H9 (cell line): Measurements from ENCODE around the gene ARL2BP. TPM values are rescaled to one million over a fixed set of nuclear protein-coding genes. Genes with fewer than 3 reads are reported as not detected.

Source experiments
- DNase-seq: peaks from one replicate; pipeline ENCODE4 v3.0.0-alpha.2; 2017
- H2AFZ ChIP-seq: one replicate; pipeline ENCODE4 v1.6.1; 2013; ENCODE audit warnings: mild to moderate bottlenecking, low read length, control low read depth, moderate library complexity
- H2AK5ac ChIP-seq: 2 replicates; pipeline ENCODE4 v1.6.1; 2013; ENCODE audit warnings: low read length, control low read depth, mixed read lengths; ENCODE audit not compliant: insufficient read length
- H2BK120ac ChIP-seq: one replicate; pipeline ENCODE4 v1.6.1; 2013; ENCODE audit warnings: low read depth, mild to moderate bottlenecking, low read length, control low read depth, inconsistent platforms; ENCODE audit not compliant: poor library complexity, severe bottlenecking
- H2BK12ac ChIP-seq: 2 replicates; pipeline ENCODE4 v1.6.1; 2013; ENCODE audit warnings: low read length, control low read depth, mixed read lengths, low read depth; ENCODE audit not compliant: insufficient read length
- H2BK15ac ChIP-seq: 2 replicates; pipeline ENCODE4 v1.6.1; 2013; ENCODE audit warnings: low read depth, low read length, control low read depth
- H2BK20ac ChIP-seq: one replicate; pipeline ENCODE4 v1.6.1; 2013; ENCODE audit warnings: low read depth, mild to moderate bottlenecking, low read length, control low read depth, inconsistent platforms; ENCODE audit not compliant: poor library complexity, severe bottlenecking
- H2BK5ac ChIP-seq: 2 replicates; pipeline ENCODE4 v1.6.1; 2013; ENCODE audit warnings: low read length, control low read depth, mixed read lengths; ENCODE audit not compliant: insufficient read length
- H3K14ac ChIP-seq: 2 replicates; pipeline ENCODE4 v1.6.1; 2013; ENCODE audit warnings: low read length, control low read depth; ENCODE audit not compliant: insufficient read depth
- H3K18ac ChIP-seq: 2 replicates; pipeline ENCODE4 v1.6.1; 2013; ENCODE audit warnings: low read depth, mild to moderate bottlenecking, mixed read lengths, low read length, control low read depth; ENCODE audit not compliant: insufficient read length
- H3K23ac ChIP-seq: 2 replicates; pipeline ENCODE4 v1.6.1; 2013; ENCODE audit warnings: low read length, control low read depth, mixed read lengths, low read depth; ENCODE audit not compliant: insufficient read length
- H3K23me2 ChIP-seq: 2 replicates; pipeline ENCODE4 v1.6.1; 2013; ENCODE audit warnings: low read depth, mild to moderate bottlenecking, mixed read lengths, low read length, control low read depth; ENCODE audit not compliant: insufficient read length, poor library complexity, severe bottlenecking
- H3K27ac ChIP-seq: 2 replicates; pipeline ENCODE4 v1.5.1; 2013; ENCODE audit warnings: low read length, control low read depth, mixed read lengths, low read depth; ENCODE audit not compliant: insufficient read length
- H3K27me3 ChIP-seq: 2 replicates; pipeline ENCODE4 v1.6.1; 2013; ENCODE audit warnings: low read length, control low read depth, inconsistent platforms; ENCODE audit not compliant: insufficient read depth
- H3K4ac ChIP-seq: 2 replicates; pipeline ENCODE4 v1.6.1; 2013; ENCODE audit warnings: low read depth, mild to moderate bottlenecking, control low read depth, inconsistent platforms, low read length, moderate library complexity
- H3K4me1 ChIP-seq: 2 replicates; pipeline ENCODE4 v1.6.1; 2013; ENCODE audit warnings: low read length, control low read depth, inconsistent platforms; ENCODE audit not compliant: insufficient read depth
- H3K4me2 ChIP-seq: 2 replicates; pipeline ENCODE4 v1.6.1; 2013; ENCODE audit warnings: low read length, control low read depth, mixed read lengths; ENCODE audit not compliant: insufficient read length, insufficient read depth
- H3K56ac ChIP-seq: 2 replicates; pipeline ENCODE4 v1.6.1; 2013; ENCODE audit warnings: low read depth, mild to moderate bottlenecking, mixed read lengths, low read length, control low read depth; ENCODE audit not compliant: insufficient read length
- H3K79me1 ChIP-seq: 2 replicates; pipeline ENCODE4 v1.6.1; 2013; ENCODE audit warnings: low read depth, mild to moderate bottlenecking, moderate library complexity, low read length, control low read depth, inconsistent platforms; ENCODE audit not compliant: insufficient read depth, poor library complexity, severe bottlenecking
- H3K79me2 ChIP-seq: 2 replicates; pipeline ENCODE4 v1.6.1; 2013; ENCODE audit warnings: low read length, control low read depth, inconsistent platforms; ENCODE audit not compliant: insufficient read depth
- H3K9ac ChIP-seq: 2 replicates; pipeline ENCODE4 v1.6.1; 2013; ENCODE audit warnings: low read length, control low read depth, mixed read lengths; ENCODE audit not compliant: insufficient read length; ENCODE audit errors: extremely low read depth
- H3K9me3 ChIP-seq: one replicate; pipeline ENCODE4 v1.6.1; 2013; ENCODE audit warnings: low read depth, low read length, inconsistent platforms; ENCODE audit not compliant: control insufficient read depth
- H3T11ph ChIP-seq: one replicate; pipeline ENCODE4 v1.6.1; 2013; ENCODE audit warnings: mild to moderate bottlenecking, low read length, control low read depth, inconsistent platforms
- H4K20me1 ChIP-seq: one replicate; pipeline ENCODE4 v1.6.1; 2013; ENCODE audit not compliant: control insufficient read depth, insufficient read length, insufficient read depth
- H4K5ac ChIP-seq: 2 replicates; pipeline ENCODE4 v1.6.1; 2013; ENCODE audit warnings: low read depth, mild to moderate bottlenecking, mixed read lengths, low read length, control low read depth; ENCODE audit not compliant: insufficient read length
- H4K8ac ChIP-seq: replicated peaks from 2 replicates; pipeline ENCODE4 v1.6.1; 2013; ENCODE audit warnings: low read length, control low read depth, mixed read lengths, low read depth; ENCODE audit not compliant: insufficient read length
- H4K91ac ChIP-seq: 2 replicates; pipeline ENCODE4 v1.6.1; 2013; ENCODE audit warnings: low read depth, mild to moderate bottlenecking, moderate library complexity, mixed read lengths, low read length, control low read depth; ENCODE audit not compliant: insufficient read length
- H3K27ac Mint-ChIP-seq, 3 experiments: 2 replicates in 2 of 3; 3 replicates in 1 of 3; pipeline ENCODE4 v1.8.0; 2020 to 2021; ENCODE audit warnings: mixed read lengths in 3 of 3, mild to moderate bottlenecking in 1 of 3, moderate library complexity in 1 of 3
- H3K27me3 Mint-ChIP-seq: 2 replicates; pipeline ENCODE4 v1.8.0; 2021; ENCODE audit warnings: low read depth, mild to moderate bottlenecking, moderate library complexity, mixed read lengths
- H3K36me3 Mint-ChIP-seq, 3 experiments: 2 replicates in 2 of 3; 3 replicates in 1 of 3; pipeline ENCODE4 v1.8.0; 2020 to 2021; ENCODE audit warnings: low read depth in 3 of 3, mixed read lengths in 3 of 3; ENCODE audit not compliant: insufficient read depth in 1 of 3
- H3K4me1 Mint-ChIP-seq, 2 experiments: 2 replicates each; pipeline ENCODE4 v1.8.0; 2020; ENCODE audit warnings: mixed read lengths in 2 of 2
- H3K4me3 Mint-ChIP-seq, 2 experiments: 2 replicates in 1 of 2; 3 replicates in 1 of 2; pipeline ENCODE4 v1.8.0; 2020 to 2021; ENCODE audit warnings: mild to moderate bottlenecking in 2 of 2, mixed read lengths in 2 of 2, moderate library complexity in 1 of 2
- H3K9me3 Mint-ChIP-seq, 2 experiments: 2 replicates in 1 of 2; 3 replicates in 1 of 2; pipeline ENCODE4 v1.8.0; 2020; ENCODE audit warnings: mild to moderate bottlenecking in 2 of 2, mixed read lengths in 2 of 2, moderate library complexity in 1 of 2
- CTCF ChIP-seq: fragments of 200-600 bp; sonication (generic); conservative IDR thresholded peaks from 3 replicates; pipeline ENCODE4 v1.8.0; 2021; ENCODE audit warnings: antibody characterized with exemption, mild to moderate bottlenecking
- WGBS: extraction: QIAGEN DNeasy Blood & Tissue Kit; methylation state at CpG from one replicate; pipeline ENCODE4 v1.1.7; 2013; ENCODE audit warnings: missing lambda C conversion rate, low lambda C conversion rate, mixed read lengths; ENCODE audit not compliant: insufficient read length; ENCODE audit errors: extremely low coverage; 5-methylcytosine and 5-hydroxymethylcytosine counted together
- total RNA-seq: library from RNA; stranded (reverse); gene quantifications from 2 replicates; pipeline ENCODE4 v1.2.1, GENCODE V29; 2021

Gene ARL2BP
- total RNA-seq, 1 experiment from 2014 or later, result 18.0 TPM

- Histone ChIP-seq H3K9me3 (no peaks in the 10 kb centered on the region), H3K9ac (no peak overlapping the region), H3K56ac (no peak overlapping the region), H3K4me2 (no peak overlapping the region), H3K79me2 (0 out of 2 replicates have a peak, but pooled peaks cover 2% of the 10 kb centered on the region), H3K79me1 (no peaks in the 10 kb centered on the region), H4K5ac (no peak overlapping the region), H4K20me1 (no peaks in the 10 kb centered on the region), H2AFZ (no peak overlapping the region), H2BK20ac (no peak overlapping the region), H4K8ac (no peak overlapping the region), H3T11ph (no peak overlapping the region), H3K18ac (no peak overlapping the region), H3K14ac (no peak overlapping the region), H2BK5ac (no peak overlapping the region), H2AK5ac (no peak overlapping the region), H3K4me1 (peaks cover 4% of the 10 kb centered on the region; the same call in 1 of the 2 replicates), H3K23me2 (peaks cover 5% of the 10 kb centered on the region), H2BK12ac (no peak overlapping the region), H3K4ac (no peak overlapping the region), H3K27ac (no peak overlapping the region), H3K23ac (no peak overlapping the region), H2BK120ac (no peak overlapping the region), H3K27me3 (peaks cover 15% of the 10 kb centered on the region; the same call in 1 of the 2 replicates), H2BK15ac (no peak overlapping the region), H4K91ac (no peak overlapping the region)
- H3K4me3 Mint-ChIP-seq, result no peak overlapping the region
- no CpG with 5 or more reads among the region's 7 CpGs for WGBS
- H3K36me3 Mint-ChIP-seq, result no peaks in the 10 kb centered on the region
- peak overlapping the region in 1 of 3 experiments; percentile 46; a peak in 1 of 7 replicates for H3K27ac Mint-ChIP-seq
- TF ChIP-seq CTCF, result no peak
- H3K9me3 Mint-ChIP-seq, result 0 out of 5 replicates have a peak, but pooled peaks cover 0 to 2% of the 10 kb centered on the region in 2 experiments
- H3K27me3 Mint-ChIP-seq, result peaks cover 41% of the 10 kb centered on the region
- no peak for DNase-seq
- peaks cover 18 to 22% of the 10 kb centered on the region in 2 experiments for H3K4me1 Mint-ChIP-seq
Measured at GRCh38 chr16:57279780-57280638, 35.0 kb downstream of the ARL2BP start.
